GM23248 (cell line): ENCODE data around the gene USP10. TPM values are rescaled to one million over a fixed set of nuclear protein-coding genes. Genes with fewer than 3 reads are reported as not detected.

ENCODE experiments used
- DNase-seq: peaks from one replicate; pipeline ENCODE4 v3.0.0-alpha.2; 2015
- H2AFZ ChIP-seq: fragments of 200-600 bp; sonication (generic); 2 replicates; pipeline ENCODE4 v1.6.1; 2016; ENCODE audit warnings: antibody characterized with exemption
- H3F3A ChIP-seq: fragments of 200-600 bp; sonication (generic); 2 replicates; pipeline ENCODE4 v1.6.1; 2016; ENCODE audit warnings: mild to moderate bottlenecking, antibody characterized with exemption, mixed run types; ENCODE audit not compliant: insufficient read depth
- H3K27ac ChIP-seq: fragments of 200-600 bp; sonication (generic); 2 replicates; pipeline ENCODE4 v1.5.1; 2016; ENCODE audit warnings: mild to moderate bottlenecking
- H3K27me3 ChIP-seq: fragments of 200-600 bp; sonication (generic); replicated peaks from 2 replicates; pipeline ENCODE4 v1.6.1; 2016; ENCODE audit warnings: mild to moderate bottlenecking; ENCODE audit not compliant: insufficient read depth
- H3K36me3 ChIP-seq: fragments of 200-600 bp; sonication (generic); 2 replicates; pipeline ENCODE4 v1.6.1; 2016; ENCODE audit warnings: low read depth, mild to moderate bottlenecking
- H3K4me1 ChIP-seq: fragments of 200-600 bp; sonication (generic); 2 replicates; pipeline ENCODE4 v1.6.1; 2016; ENCODE audit warnings: mild to moderate bottlenecking; ENCODE audit not compliant: insufficient read depth
- H3K4me2 ChIP-seq: fragments of 200-600 bp; sonication (generic); one replicate; pipeline ENCODE4 v1.6.1; 2016; ENCODE audit warnings: mild to moderate bottlenecking; ENCODE audit not compliant: unreplicated experiment
- H3K4me3 ChIP-seq: fragments of 200-600 bp; sonication (generic); 2 replicates; pipeline ENCODE4 v1.5.1; 2016; ENCODE audit warnings: mild to moderate bottlenecking
- H3K79me2 ChIP-seq: fragments of 200-600 bp; sonication (generic); 2 replicates; pipeline ENCODE4 v1.6.1; 2016; ENCODE audit warnings: mild to moderate bottlenecking; ENCODE audit not compliant: insufficient read depth
- H3K9ac ChIP-seq: fragments of 200-600 bp; sonication (generic); 2 replicates; pipeline ENCODE4 v1.6.1; 2016; ENCODE audit warnings: mild to moderate bottlenecking
- H3K9me2 ChIP-seq: fragments of 200-600 bp; sonication (generic); 2 replicates; pipeline ENCODE4 v1.6.1; 2016; ENCODE audit warnings: mixed run types, mild to moderate bottlenecking, moderate library complexity; ENCODE audit not compliant: insufficient read depth
- H3K9me3 ChIP-seq: fragments of 200-600 bp; sonication (generic); one replicate; pipeline ENCODE4 v1.6.1; 2017; ENCODE audit warnings: low read depth
- H4K20me1 ChIP-seq: fragments of 200-600 bp; sonication (generic); 2 replicates; pipeline ENCODE4 v1.6.0; 2016; ENCODE audit not compliant: insufficient read depth
- EZH2 ChIP-seq: fragments of 200-600 bp; sonication (generic); IDR thresholded peaks from 2 replicates; pipeline ENCODE4 v1.6.1; 2018; ENCODE audit warnings: antibody characterized with exemption, mild to moderate bottlenecking; ENCODE audit not compliant: insufficient read depth, poor library complexity, severe bottlenecking
- EZH2phosphoT487 ChIP-seq: fragments of 200-600 bp; sonication (generic); IDR thresholded peaks from 2 replicates; pipeline ENCODE4 v1.6.1; 2018; ENCODE audit warnings: antibody characterized with exemption, moderate library complexity, mild to moderate bottlenecking, low read depth; ENCODE audit not compliant: insufficient read depth
- WGBS, 2 experiments: methylation state at CpG; one replicate each; pipeline ENCODE4 v1.1.6; 2015 to 2017; ENCODE audit warnings: low lambda C conversion rate in 2 of 2, low coverage in 1 of 2; ENCODE audit errors: missing lambda C conversion rate in 2 of 2; 5-methylcytosine and 5-hydroxymethylcytosine counted together
- in situ Hi-C: fragments of 300-500 bp; cut with MboI; formaldehyde crosslinking; loops from 2 replicates; pipeline ENCODE4 v1.15.0; 2020
- polyA plus RNA-seq: library from polyadenylated mRNA; unstranded; fragments of >200 nt; fragmentation: Nextera tagmentation; extraction: Ambion mirVana; gene quantifications from 2 replicates; pipeline ENCODE4 v1.2.1, GENCODE V29; 2016
- total RNA-seq: library from RNA; depleted of rRNA; stranded (reverse); fragments of >200 nt; shearing (Covaris generic); gene quantifications from 2 replicates; pipeline ENCODE4 v1.2.3, GENCODE V29; 2014

The USP10 gene
- total and polyA plus RNA-seq, 2 experiments from 2014 or later = 48.3 to 74.0 TPM

GRCh38 chr16:84763164-84763563 is 63.4 kb downstream of the USP10 start:
- no peak for DNase-seq
- Histone ChIP-seq H4K20me1 (no peaks in the 10 kb centered on the region), H3K27me3 (no peaks in the 10 kb centered on the region), H3K79me2 (peaks cover 61% of the 10 kb centered on the region), H2AFZ (no peak overlapping the region), H3K9ac (no peak overlapping the region), H3K9me3 (no peaks in the 10 kb centered on the region), H3K4me1 (no peaks in the 10 kb centered on the region), H3K4me3 (no peak overlapping the region), H3F3A (peaks cover 3% of the 10 kb centered on the region; the same call in 1 of the 2 replicates), H3K4me2 (no peak overlapping the region), H3K27ac (no peak overlapping the region), H3K9me2 (no peaks in the 10 kb centered on the region), H3K36me3 (peaks cover 34% of the 10 kb centered on the region)
- in situ Hi-C loops = no loop called here
- WGBS, 2 experiments = 98 to 99% methylated on average over 8 of the region's 8 CpGs
- no peak for TF ChIP-seq EZH2
- TF ChIP-seq EZH2phosphoT487 = no peak

- Histone ChIP-seq H3K27me3 (no peaks in the 10 kb centered on the region), H3K9me2 (no peaks in the 10 kb centered on the region), H3K4me1 (no peaks in the 10 kb centered on the region), H3K27ac (no peak overlapping the region), H3K4me2 (no peak overlapping the region), H3K36me3 (peaks cover 39% of the 10 kb centered on the region), H3K9ac (no peak overlapping the region), H3K9me3 (no peaks in the 10 kb centered on the region), H4K20me1 (no peaks in the 10 kb centered on the region), H3F3A (peaks cover 3% of the 10 kb centered on the region; the same call in 1 of the 2 replicates), H2AFZ (no peak overlapping the region), H3K4me3 (no peak overlapping the region), H3K79me2 (peaks cover 56% of the 10 kb centered on the region)
- TF ChIP-seq EZH2 (no peak), EZH2phosphoT487 (no peak)
- in situ Hi-C loops = no loop called here
- 93 to 94% methylated on average over 17 of the region's 17 CpGs for WGBS, 2 experiments
- DNase-seq = no peak
Observed at GRCh38 chr16:84763629-84764028, 63.8 kb downstream of the USP10 start.

GRCh38 chr16:84764970-84765369 is 65.2 kb downstream of the USP10 start:
- H3K4me3 ChIP-seq = no peak overlapping the region
- no peaks in the 10 kb centered on the region for H3K27me3 ChIP-seq
- no peak overlapping the region for H2AFZ ChIP-seq
- no peak overlapping the region for H3K27ac ChIP-seq
- H3K9me3 ChIP-seq = no peaks in the 10 kb centered on the region
- H3K4me1 ChIP-seq = no peaks in the 10 kb centered on the region
- TF ChIP-seq EZH2phosphoT487 (no peak), EZH2 (no peak)
- no peak for DNase-seq
- no peaks in the 10 kb centered on the region for H4K20me1 ChIP-seq
- no peak overlapping the region for H3K9ac ChIP-seq
- H3K36me3 ChIP-seq = peaks cover 48% of the 10 kb centered on the region
- WGBS, 2 experiments = 90 to 98% methylated on average over 2 of the region's 2 CpGs
- no peaks in the 10 kb centered on the region for H3K9me2 ChIP-seq
- in situ Hi-C loops = no loop called here
- H3K79me2 ChIP-seq = peaks cover 53% of the 10 kb centered on the region
- H3K4me2 ChIP-seq = no peak overlapping the region
- H3F3A ChIP-seq = peaks cover 3% of the 10 kb centered on the region; the same call in 1 of the 2 replicates

- H3K9ac ChIP-seq = no peak overlapping the region
- no peaks in the 10 kb centered on the region for H3K9me2 ChIP-seq
- 93 to 94% methylated on average over 17 of the region's 17 CpGs for WGBS, 2 experiments
- TF ChIP-seq EZH2phosphoT487 = no peak
- TF ChIP-seq EZH2 = no peak
- H3K36me3 ChIP-seq = peaks cover 48% of the 10 kb centered on the region
- H4K20me1 ChIP-seq = no peaks in the 10 kb centered on the region
- no peaks in the 10 kb centered on the region for H3K9me3 ChIP-seq
- no peaks in the 10 kb centered on the region for H3K27me3 ChIP-seq
- no peak overlapping the region for H2AFZ ChIP-seq
- no peak overlapping the region for H3K4me3 ChIP-seq
- no peak overlapping the region for H3K27ac ChIP-seq
- no peak for DNase-seq
- no peaks in the 10 kb centered on the region for H3K4me1 ChIP-seq
- in situ Hi-C loops = no loop called here
- no peak overlapping the region for H3K4me2 ChIP-seq
- peaks cover 3% of the 10 kb centered on the region; the same call in 1 of the 2 replicates for H3F3A ChIP-seq
- peaks cover 51% of the 10 kb centered on the region for H3K79me2 ChIP-seq
Observed at GRCh38 chr16:84765616-84766580, 66.1 kb downstream of the USP10 start.
